HL-60/S4 treated with phorbol 12-myristate 13-acetate at 8.2 ng/mL for 4 days and 3 days (cell line): ENCODE data around the gene RAD50.

Experiments
- in situ Hi-C: fragments of 300-500 bp; cut with MboI; formaldehyde crosslinking; loops from 2 replicates; pipeline ENCODE4 v1.15.0; 2022; ENCODE audit warnings: low sequenced_read_pairs

RAD50 gene

DNA sequence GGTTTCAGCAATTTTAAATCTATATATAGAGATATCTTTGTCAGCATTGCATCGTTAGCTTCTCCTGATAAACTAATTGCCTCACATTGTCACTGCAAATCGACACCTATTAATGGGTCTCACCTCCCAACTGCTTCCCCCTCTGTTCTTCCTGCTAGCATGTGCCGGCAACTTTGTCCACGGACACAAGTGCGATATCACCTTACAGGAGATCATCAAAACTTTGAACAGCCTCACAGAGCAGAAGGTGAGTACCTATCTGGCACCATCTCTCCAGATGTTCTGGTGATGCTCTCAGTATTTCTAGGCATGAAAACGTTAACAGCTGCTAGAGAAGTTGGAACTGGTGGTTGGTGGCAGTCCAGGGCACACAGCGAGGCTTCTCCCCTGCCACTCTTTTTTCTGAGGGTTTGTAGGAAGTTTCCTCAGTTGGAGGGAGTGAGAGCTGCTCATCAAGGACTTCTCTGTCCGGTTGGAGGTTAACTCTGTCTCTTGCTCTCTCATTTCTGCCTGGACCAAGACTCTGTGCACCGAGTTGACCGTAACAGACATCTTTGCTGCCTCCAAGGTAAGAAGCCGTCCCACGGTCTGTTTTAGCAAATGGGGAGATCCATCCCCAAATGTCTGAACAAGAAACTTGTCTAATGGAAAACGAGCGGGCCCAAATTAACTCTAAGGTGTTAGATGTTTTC lies 117.3 kb downstream of the RAD50 start, which contains the start of gene IL4:
TSS of gene IL4 (plus strand) at position 51 of the 692 bp plus-strand sequence. CDS start at position 113, 62 bp downstream.
- in situ Hi-C loops: no loop called here

DNA sequence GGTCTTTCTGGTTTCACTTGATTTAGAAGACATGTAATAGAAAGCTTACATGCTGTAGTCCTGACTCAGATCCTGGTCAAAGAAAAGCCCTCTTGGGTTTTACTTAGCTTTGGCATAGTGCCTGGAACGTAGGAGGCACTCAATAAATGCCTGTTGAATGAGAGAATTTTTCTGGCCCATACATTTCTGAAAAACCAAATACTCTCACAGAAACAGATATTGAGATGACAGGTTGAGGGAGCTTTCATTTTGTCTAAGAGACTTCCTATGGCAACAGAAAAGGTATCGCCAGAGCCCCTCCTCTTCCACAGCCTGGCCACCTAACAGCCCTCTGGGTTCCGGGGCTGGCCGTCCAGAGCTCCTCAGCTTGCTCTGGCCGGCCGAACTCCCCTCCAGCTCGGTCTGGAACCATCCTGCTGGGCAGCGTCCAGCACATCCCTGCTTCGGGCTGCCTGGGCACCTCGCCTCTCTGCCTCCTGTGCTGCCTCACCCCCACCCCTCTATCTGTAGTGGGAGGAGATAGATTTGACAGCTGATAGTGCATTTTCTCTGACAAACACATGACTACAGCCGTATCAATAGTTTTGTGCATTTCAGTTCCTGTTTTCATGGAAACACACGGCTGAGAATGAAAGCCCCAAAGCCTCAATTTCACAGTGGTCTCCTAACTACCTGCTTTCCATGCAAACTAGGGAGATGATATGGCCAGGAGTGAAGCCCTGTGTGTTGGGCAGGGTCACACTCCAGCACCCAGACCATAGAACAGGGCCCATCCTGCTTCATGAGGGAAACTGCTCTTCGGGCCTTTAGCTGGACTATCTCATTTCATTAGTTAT lies 118.1 kb downstream of the RAD50 start:
- in situ Hi-C loops: no loop called here

DNA sequence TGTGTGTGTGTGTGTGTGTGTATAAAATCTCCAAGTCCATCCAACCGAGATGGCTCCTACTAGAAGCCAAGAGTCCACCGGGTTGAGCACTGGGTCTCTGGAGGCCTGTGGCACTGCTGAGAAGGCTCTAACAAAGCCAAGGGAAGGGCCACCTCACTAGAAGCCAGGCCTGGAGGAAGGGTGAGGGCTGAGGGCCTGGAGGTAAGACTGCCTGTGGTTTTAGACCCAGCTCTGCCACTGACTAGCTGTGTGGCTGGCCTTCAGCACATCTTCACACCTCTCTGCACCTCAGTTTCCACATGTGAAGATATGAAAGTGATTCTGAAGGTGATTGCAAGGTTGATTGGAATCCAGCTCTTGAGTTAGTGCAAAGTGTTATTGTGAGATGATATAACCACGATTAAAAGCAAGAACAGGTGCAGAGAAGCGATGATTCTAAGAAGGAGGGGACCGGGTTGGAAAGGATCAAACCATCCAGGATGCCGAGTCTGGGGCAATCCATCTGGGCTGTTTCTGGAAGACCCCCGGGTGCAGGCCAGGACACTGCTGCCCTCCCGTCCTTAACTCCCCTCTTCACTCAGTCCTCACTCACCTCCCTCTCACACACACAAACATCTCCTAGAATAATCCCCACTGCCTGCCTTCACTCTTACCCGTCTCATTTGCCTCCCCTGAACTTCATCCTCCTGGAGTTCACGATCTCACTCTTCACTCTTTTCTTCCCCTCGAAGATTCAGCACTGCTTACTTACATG lies 119.3 kb downstream of the RAD50 start:
- in situ Hi-C loops: no loop called here

DNA sequence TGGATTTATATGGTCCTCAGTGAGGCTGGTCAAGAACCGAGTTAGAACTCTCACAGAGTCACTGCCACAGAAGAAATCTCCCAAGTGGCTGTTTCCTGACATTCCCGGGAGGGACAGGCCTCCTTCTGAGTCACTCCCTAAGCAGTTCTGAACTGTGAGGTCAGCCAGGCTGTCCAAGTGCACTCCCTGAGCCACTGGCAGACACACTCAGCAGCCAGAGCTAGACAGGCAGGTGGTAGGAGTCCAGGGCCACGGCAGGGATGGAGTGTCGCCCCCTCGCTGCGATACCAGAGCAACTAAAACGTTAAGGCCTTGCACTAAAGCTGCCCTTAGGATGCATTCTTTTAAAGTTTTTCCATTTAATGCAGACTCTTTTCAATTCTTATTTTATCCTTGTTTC lies 120.4 kb downstream of the RAD50 start:
- in situ Hi-C loops: no loop called here

DNA sequence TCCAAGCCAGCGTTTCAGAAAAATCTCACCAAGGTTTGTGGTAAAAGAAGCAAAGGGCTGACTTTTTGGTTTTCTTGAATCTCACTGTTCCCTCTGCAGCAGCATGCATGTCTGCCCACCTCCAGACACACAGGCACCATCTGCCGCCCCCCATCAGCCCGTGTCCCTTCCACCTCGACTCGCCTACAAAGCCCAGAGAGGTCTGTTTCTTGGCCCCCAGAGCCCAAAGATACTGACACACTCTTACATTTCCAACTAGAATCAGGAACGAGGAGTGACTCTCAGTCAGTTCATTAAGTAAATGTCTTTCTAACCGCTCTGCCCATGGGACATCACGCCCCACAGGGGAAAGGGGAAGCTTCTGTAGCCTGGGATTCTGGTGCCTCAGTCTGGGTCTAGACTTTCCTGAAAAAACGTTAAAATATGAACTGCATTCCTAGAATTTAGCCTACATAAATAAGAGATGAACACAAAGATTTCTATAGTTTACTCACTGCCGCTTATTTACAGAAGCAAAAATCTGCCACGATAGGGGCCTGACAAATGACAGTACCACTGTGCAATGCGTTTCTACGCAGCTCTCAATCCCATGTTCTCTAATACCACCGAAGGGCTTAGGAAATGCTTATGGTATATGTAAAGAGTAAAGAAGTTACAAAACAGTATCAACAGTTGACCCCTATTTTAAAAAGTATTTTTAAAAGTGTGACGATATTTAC lies 121.1 kb downstream of the RAD50 start:
- in situ Hi-C loops: no loop called here

DNA sequence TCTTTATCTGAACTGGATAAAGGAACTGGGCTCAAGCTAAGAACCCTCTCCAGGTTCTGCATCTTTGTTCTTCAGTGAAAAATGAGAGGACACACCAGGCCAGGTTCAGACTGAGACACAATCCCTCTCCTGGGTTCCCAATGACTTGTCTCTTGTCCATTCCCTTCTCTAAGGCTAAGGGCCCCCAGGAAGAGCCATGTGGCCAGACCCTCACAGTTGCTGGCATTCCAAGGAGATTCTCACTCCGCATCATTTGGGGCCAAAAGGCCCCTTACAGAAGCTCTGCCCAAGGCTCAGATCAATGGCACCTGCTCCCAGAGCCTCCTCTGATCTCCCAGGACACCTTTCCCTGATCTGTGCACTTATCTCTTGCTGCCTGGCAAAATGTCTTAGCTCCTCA lies 122.0 kb downstream of the RAD50 start:
- in situ Hi-C loops: no loop called here

DNA sequence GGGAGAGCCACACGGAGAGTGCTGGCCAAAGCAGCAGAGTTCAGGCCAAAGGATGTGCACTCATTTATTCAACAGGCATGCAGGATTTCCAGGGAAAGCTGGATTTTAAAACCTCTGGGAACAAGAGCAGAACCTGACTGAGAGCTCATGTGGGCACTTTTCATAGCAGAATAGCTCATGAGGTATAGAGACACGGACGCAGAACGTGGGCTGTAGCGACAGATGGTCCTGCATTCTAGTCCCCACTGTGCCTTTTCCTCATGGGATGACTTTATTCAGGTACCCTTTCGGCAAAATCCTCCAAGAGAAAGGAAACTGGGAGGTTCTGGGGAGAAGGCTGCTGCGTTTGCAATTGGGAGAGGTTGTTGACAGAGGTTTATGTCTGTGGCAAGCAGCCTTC lies 122.4 kb downstream of the RAD50 start:
- in situ Hi-C loops: no loop called here

DNA sequence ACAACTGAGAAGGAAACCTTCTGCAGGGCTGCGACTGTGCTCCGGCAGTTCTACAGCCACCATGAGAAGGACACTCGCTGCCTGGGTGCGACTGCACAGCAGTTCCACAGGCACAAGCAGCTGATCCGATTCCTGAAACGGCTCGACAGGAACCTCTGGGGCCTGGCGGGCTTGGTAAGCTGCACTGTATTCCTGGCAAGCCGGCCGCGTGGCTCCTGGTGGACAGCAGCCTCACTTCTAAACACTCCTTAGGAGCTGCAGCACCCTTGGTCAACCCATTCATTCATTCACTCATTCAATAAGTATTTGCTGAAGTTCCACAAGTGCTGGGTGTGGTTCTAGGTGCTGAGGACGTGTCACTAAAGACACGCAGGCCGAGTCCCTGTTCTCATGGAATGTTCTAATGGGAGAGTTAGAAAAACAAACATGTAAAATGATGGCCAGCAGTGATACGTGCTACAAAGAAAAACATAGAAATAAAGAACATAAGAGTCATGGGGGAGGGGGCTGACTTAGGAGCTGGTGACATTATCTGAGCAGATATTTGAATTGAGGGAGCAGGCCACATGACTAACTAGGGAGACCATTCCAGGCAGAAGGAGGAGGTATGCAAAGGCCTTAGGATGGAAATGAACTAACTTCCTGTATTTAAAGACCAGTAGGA lies 123.1 kb downstream of the RAD50 start:
- in situ Hi-C loops: no loop called here

DNA sequence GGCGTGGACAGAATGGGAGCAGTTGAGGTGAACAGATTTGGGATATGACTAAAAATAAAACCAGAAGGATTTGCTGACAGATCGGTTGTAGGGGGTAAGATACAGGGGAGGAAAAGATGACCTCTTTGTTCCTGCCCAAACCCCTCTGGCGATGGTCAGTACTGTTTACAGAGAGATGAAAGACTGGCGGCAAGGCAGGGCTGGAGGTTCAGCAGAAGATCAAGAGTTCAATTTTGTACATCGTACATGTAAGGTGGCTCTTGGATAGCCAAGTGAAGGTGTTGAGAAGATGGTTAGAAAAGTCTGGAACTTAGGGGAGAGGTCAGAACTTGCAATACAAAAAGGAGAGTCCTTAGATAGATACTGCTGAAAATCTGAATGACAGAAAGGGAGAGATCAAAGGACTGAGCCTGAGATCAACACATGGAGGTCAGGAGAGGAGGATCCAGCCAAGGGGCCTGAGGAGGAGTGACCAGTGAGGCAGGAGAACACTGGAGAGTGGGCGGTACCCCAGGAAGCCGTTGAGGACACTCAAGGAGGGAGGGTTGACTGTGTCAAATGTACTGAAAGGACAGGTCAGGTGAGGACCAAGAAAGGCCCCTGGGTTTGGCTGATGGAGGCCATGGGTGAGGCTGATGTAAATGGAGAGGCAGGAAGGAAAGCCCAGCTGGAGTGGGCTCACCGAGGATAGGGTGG lies 124.2 kb downstream of the RAD50 start:
- in situ Hi-C loops: no loop called here

DNA sequence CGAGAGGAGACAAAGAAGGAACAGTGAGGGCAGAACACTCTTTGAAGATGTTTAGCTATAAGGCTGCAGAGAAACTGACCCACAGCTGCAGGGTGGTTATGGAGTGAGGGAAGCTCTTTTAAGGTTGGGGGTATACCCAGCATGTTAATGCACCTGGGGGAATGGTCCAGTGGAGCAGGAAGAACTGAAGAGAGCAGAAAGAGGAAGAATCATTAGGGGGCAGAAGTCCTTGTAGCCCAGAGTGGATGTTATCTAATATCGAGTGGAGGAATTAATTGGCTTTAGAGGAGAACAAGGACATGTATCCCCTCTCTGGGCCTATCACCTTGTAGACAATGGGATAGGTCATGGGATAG lies 124.7 kb downstream of the RAD50 start:
- in situ Hi-C loops: no loop called here

DNA sequence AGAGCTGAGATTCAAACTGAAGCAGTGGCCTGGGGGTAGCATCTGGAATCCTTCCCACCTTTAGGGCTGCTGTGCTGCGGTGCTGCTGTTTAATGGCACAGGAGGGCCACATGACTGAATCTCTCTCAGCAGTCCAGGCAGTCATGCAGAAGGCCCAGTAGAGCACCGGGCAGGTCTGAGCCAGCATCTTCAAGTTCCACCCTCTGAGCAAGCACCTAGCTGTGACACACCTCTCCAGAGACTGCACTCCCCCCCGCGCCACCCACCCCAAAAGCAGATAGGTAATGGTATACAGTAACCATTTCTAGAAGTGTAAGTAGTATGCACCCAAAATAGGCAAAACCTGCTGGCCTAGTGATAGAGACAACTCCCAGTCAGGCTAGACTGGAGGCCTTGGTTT lies 125.2 kb downstream of the RAD50 start:
- in situ Hi-C loops: no loop called here

DNA sequence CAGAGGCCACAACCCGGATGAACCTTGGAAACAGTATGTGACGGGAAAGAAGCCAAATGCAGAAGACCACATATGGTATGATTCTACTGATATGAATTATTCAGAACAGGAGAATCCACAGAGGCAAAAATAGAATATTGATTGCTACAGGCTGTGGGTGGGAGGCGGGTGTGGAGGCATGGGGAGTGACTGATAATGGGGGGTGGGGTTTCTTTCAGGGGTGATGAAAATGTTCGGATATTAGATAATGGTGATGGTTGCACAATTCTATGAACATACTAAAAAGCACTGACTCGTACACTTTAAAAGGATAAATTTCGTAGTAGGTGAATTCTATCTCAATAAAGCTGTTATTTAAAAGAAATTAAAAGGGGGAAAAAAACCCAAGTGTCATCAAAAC lies 127.7 kb downstream of the RAD50 start:
- in situ Hi-C loops: no loop called here

DNA sequence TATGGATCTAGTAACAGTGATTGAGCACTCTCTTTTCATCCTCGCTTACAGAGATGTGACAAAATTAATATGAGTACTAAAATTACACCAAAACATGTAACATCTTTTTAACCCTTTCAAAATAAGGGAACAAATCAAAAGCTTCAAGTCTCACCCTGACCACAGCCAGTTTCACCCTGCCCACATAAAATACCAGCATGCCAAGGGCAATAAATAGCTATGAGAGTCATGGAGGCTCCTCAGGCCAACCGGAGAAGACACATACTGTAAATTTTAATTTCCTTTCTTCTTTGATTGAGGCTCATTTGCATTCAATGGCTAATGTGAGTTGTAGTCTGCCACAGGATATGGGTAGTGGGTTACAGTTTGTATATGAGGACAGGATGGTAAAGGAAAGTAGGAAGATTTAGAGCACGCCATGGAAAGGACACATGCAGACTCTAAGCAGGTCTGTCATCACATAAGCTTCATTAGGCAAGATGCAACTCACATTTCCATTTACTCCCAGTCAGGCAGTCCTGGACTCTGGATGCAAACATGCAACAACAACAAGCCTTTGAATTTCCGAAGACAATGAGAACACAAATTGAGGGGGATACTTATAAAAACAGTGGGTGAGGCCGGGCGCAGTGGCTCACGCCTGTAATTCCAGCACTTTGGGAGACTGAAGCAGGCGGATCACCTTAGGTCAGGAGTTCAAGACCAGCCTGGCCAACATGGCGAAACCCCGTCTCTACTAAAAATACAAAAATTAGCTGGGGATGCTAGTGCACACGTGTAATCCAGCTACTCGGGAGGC lies 128.3 kb downstream of the RAD50 start:
- in situ Hi-C loops: no loop called here

DNA sequence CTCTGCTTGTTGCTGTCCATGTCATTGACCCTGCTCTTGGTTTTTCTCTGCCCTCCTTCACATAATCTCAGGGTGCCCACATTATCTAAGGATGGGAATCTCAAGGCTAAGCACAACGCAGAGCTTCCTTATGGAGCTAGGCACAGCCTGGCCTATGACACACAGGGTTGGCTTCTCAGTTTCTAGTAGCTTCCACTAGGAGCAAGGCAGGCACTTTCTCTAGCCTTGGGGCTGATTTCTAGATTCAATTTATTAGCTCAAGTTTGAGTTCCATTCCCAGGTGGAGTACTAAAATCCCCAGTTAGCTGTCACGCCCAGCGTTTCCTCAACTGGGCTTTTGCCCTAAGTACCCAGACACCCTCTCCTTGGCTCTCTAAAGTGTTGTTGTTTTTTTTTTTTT lies 129.4 kb downstream of the RAD50 start:
- in situ Hi-C loops: no loop called here

DNA sequence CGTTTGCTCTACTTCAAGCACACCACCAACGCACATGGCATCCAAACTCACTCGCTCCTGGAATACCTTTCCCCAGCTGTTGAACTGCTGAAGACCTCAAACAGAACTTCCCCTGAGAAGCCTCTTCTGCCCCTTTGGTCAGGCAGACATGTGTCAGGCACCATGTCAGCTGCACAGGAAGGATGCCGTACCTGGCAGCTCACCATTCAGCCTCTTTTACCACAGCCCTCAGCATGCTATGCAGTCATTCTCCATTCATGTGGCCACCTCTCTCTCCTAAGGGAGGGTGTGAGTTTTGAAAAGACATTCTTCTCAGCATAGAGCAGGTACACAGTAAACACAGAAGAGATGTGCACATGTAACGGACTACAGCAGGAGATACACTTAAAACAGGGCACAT lies 131.2 kb downstream of the RAD50 start:
- in situ Hi-C loops: no loop called here

DNA sequence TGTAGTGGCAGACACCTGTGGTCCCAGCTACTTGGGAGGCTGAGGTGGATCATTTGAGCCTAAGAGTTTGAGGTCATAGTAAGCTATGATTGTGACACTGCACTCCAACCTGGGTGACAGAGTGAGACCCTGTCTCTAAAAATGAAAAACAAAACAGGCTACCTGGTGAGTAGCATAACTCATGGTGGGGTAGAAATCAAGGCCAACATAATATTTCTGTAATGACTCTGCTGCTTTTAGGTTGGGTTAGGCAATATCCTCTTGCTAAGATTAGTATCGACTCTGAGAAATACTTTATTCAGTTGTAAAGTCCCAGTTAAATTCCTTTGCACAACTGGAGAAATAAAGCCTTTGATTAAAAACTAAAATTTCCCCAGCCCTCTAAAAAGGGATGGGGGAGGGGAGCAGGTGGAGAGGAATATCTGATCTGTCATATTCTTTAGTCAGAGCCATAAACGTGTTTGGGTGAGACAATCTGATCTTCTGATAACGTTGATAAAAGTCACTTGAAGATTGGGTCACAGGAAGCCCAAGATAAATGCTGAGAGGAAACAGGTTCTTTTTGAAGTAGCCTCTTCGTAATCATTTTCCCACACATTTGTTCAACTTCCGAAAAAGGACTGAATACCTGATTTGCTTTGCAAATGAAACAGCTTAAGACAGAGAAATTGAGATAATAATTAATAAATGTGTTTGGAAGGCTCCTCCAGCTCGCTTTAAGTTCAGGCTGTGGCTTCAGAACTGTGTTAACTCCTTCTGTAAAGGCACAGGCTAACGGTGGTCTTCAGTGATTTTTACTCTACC lies 132.0 kb downstream of the RAD50 start:
- in situ Hi-C loops: no loop called here

DNA sequence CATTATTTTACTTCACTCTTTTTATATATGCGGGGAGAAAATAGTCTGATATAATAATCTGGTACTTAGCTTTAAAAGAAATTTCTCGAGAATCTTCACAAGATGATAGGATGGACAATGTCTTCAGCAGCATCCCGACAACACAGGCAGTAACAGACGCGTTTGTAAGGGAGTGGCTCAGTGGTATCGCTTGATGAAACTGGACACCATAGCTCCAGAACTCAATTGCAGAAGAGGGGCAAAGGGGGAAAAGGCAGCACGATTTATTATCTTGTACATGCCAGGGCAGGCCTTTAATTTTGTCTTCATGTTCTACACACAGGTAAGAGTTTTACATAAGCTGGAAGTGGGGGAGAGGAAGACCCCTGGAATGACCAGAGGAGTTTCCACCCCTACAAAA lies 132.7 kb downstream of the RAD50 start:
- in situ Hi-C loops: no loop called here

DNA sequence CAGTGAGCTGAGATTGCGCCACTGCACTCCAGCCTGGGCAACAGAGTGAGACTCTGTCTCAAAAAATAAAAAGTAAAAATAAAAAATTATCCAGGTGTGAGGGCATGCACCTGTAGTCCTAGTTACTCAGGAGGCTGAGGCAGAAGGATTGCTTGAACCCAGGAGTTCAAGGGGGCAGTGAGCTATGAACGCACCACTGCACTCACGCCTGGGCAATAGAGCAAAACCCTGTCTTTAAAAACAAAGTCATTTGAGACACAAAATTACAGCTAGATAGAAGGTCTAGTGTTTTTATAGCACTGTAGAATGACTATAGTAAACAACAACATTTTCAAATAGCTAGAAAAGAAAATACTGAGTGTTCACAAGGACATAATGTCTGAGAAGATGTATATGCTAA lies 133.4 kb downstream of the RAD50 start:
- in situ Hi-C loops: no loop called here
